B cell (primary cell): ENCODE data around the gene PIWIL4. TPM values are rescaled to one million over a fixed set of nuclear protein-coding genes. Genes with fewer than 3 reads are reported as not detected.

Source experiments
- ATAC-seq: fragments of 200-7000 bp; cut with Tn5 transposase; one replicate; pipeline ENCODE4 v1.10.0; 2021; ENCODE audit warnings: low read depth, mild to moderate bottlenecking, moderate number of reproducible peaks, moderate library complexity
- CTCF ChIA-PET: fragments of 350-600 bp; sonication (Branson Sonifier 250); formaldehyde crosslinking; loops from one replicate; lab custom pipeline; 2021; ENCODE audit warnings: antibody characterized with exemption, inconsistent platforms; lab: Charles Lee
- POLR2A ChIA-PET: fragments of 350-600 bp; sonication (Branson Sonifier 250); formaldehyde crosslinking; loops from one replicate; lab custom pipeline; 2021; ENCODE audit warnings: antibody characterized with exemption; lab: Charles Lee
- DNase-seq: peaks from one replicate; pipeline ENCODE4 v3.0.0; 2013
- H2AFZ ChIP-seq: 2 replicates; pipeline ENCODE4 v1.6.1; 2012; ENCODE audit warnings: mild to moderate bottlenecking, low read depth, low read length; ENCODE audit not compliant: insufficient read depth, poor library complexity, severe bottlenecking
- H3K27ac ChIP-seq, 2 donors: 1 replicate in 1 of 2; 2 replicates in 1 of 2; pipeline ENCODE4 v1.5.1; 2012 to 2013; ENCODE audit warnings: low read length in 2 of 2, mild to moderate bottlenecking in 2 of 2, moderate library complexity in 1 of 2
- H3K27me3 ChIP-seq, 4 experiments: fragments of 200-600 bp in 1 of 4; sonication (generic) in 1 of 4; replicated peaks in 1 of 4; 1 replicate in 2 of 4; 2 replicates in 2 of 4; pipeline versions ENCODE4 v1.6.1 to v1.7.0; 2013 to 2016; ENCODE audit warnings: low read length in 3 of 4, mild to moderate bottlenecking in 2 of 4, mixed read lengths in 1 of 4, moderate library complexity in 1 of 4; ENCODE audit not compliant: insufficient read depth in 4 of 4, control insufficient read depth in 3 of 4; ENCODE audit errors: control extremely low read depth in 1 of 4
- H3K36me3 ChIP-seq, 2 experiments: replicated peaks in 1 of 2; 1 replicate in 1 of 2; 2 replicates in 1 of 2; pipeline versions ENCODE4 v1.6.1 to v1.7.1; 2013; ENCODE audit warnings: low read length in 1 of 2; ENCODE audit not compliant: insufficient read depth in 2 of 2, control insufficient read depth in 1 of 2; ENCODE audit errors: control extremely low read depth in 1 of 2, extremely low read depth in 1 of 2
- H3K4me1 ChIP-seq, 2 donors: fragments of 200-600 bp in 1 of 2; sonication (generic) in 1 of 2; 1 replicate in 1 of 2; 2 replicates in 1 of 2; pipeline versions ENCODE4 v1.5.1 to v1.6.1; 2013 to 2017; ENCODE audit warnings: low read length in 2 of 2; ENCODE audit not compliant: control insufficient read depth in 2 of 2, insufficient read depth in 2 of 2
- H3K4me2 ChIP-seq: replicated peaks from 2 replicates; pipeline ENCODE3; 2012; ENCODE audit warnings: mild to moderate bottlenecking, low read depth, low read length; ENCODE audit not compliant: poor library complexity, severe bottlenecking
- H3K4me3 ChIP-seq, 5 experiments: fragments of 200-600 bp in 1 of 5; sonication (generic) in 1 of 5; 1 replicate in 3 of 5; 2 replicates in 2 of 5; pipeline versions ENCODE4 v1.5.1 to v1.7.0; 2011 to 2016; ENCODE audit warnings: low read length in 4 of 5, mild to moderate bottlenecking in 4 of 5, low read depth in 2 of 5, control low read depth in 1 of 5, moderate library complexity in 1 of 5; ENCODE audit not compliant: insufficient read depth in 1 of 5; ENCODE audit errors: control extremely low read depth in 1 of 5, extremely low read depth in 1 of 5
- H3K79me2 ChIP-seq: fragments of 200-600 bp; sonication (generic); one replicate; pipeline ENCODE4 v1.6.0; 2016; ENCODE audit warnings: low read length; ENCODE audit not compliant: control insufficient read depth, insufficient read depth
- H3K9ac ChIP-seq: fragments of 200-600 bp; sonication (generic); 2 replicates; pipeline ENCODE4 v1.6.1; 2017; ENCODE audit warnings: mild to moderate bottlenecking, low read length, moderate library complexity
- H3K9me3 ChIP-seq, 3 donors: one replicate each; pipeline versions ENCODE4 v1.6.1 to v1.7.1; 2013; ENCODE audit warnings: low read length in 2 of 3; ENCODE audit not compliant: control insufficient read depth in 2 of 3, insufficient read depth in 1 of 3; ENCODE audit errors: control extremely low read depth in 1 of 3
- H4K20me1 ChIP-seq: 2 replicates; pipeline ENCODE4 v1.6.0; 2012; ENCODE audit warnings: mild to moderate bottlenecking, low read length; ENCODE audit not compliant: insufficient read depth, control insufficient read depth, poor library complexity, severe bottlenecking
- H3K27ac Mint-ChIP-seq: one replicate; pipeline ENCODE4 v1.8.0; 2021; ENCODE audit warnings: mixed read lengths
- H3K27me3 Mint-ChIP-seq: one replicate; pipeline ENCODE4 v1.8.0; 2021; ENCODE audit warnings: mixed read lengths
- H3K4me1 Mint-ChIP-seq: one replicate; pipeline ENCODE4 v1.8.0; 2021; ENCODE audit warnings: mixed read lengths
- H3K4me3 Mint-ChIP-seq: one replicate; pipeline ENCODE4 v1.8.0; 2021; ENCODE audit warnings: mixed read lengths
- H3K9me3 Mint-ChIP-seq: one replicate; pipeline ENCODE4 v1.8.0; 2022; ENCODE audit warnings: mixed read lengths; ENCODE audit not compliant: insufficient read depth
- EZH2 ChIP-seq: IDR thresholded peaks from 2 replicates; pipeline ENCODE4 v1.6.1; 2012; ENCODE audit warnings: borderline replicate concordance, low read depth, mild to moderate bottlenecking, moderate library complexity, low read length; ENCODE audit not compliant: insufficient read depth, poor library complexity, severe bottlenecking
- WGBS: methylation state at CpG from one replicate; pipeline ENCODE4 v1.1.5; 2013; ENCODE audit warnings: missing lambda C conversion rate; ENCODE audit not compliant: insufficient coverage; 5-methylcytosine and 5-hydroxymethylcytosine counted together
- intact Hi-C: fragments of 100-400 bp; cut with micrococcal nuclease; formaldehyde crosslinking; loops from one replicate; pipeline ENCODE4 v1.10.0; 2022
- polyA plus RNA-seq: library from polyadenylated mRNA; depleted of rRNA; stranded (reverse); fragments of >200 nt; gene quantifications from 2 replicates; pipeline ENCODE4 v1.2.3, GENCODE V29; 2012
- total RNA-seq, 2 donors: library from RNA; stranded (reverse); fragments of 120-200 nt in 1 of 2; gene quantifications; 1 replicate in 1 of 2; 2 replicates in 1 of 2; pipeline versions ENCODE4 v1.2.3 to v1.2.4, GENCODE V29; 2013 to 2022
- TF ChIP-seq, protein P1 (sequence below): fragments of 200-600 bp; IDR thresholded peaks from one replicate; pipeline ENCODE4 v1.8.0; 2022; ENCODE audit warnings: antibody characterized with exemption, mild to moderate bottlenecking

Gene PIWIL4
- total and polyA plus RNA-seq, 2 donors (not counting 1 experiment from before 2014, with no cell fraction given): 0.67 to 1.4 TPM

GRCh38 chr11:94629741-94630140 lies 62.6 kb downstream of the PIWIL4 start:
- peaks cover 6% of the 10 kb centered on the region for H3K9me3 Mint-ChIP-seq
- no peak overlapping the region for H2AFZ ChIP-seq
- ChIA-PET CTCF (no interaction called here), POLR2A (no interaction called here)
- DNase-seq (no peak), ATAC-seq (no peak)
- H3K4me2 ChIP-seq: no peak overlapping the region
- peaks cover 0 to 6% (median 5%) of the 10 kb centered on the region in 3 donors for H3K9me3 ChIP-seq
- TF ChIP-seq EZH2: no peak
- TF ChIP-seq, protein P1, sequence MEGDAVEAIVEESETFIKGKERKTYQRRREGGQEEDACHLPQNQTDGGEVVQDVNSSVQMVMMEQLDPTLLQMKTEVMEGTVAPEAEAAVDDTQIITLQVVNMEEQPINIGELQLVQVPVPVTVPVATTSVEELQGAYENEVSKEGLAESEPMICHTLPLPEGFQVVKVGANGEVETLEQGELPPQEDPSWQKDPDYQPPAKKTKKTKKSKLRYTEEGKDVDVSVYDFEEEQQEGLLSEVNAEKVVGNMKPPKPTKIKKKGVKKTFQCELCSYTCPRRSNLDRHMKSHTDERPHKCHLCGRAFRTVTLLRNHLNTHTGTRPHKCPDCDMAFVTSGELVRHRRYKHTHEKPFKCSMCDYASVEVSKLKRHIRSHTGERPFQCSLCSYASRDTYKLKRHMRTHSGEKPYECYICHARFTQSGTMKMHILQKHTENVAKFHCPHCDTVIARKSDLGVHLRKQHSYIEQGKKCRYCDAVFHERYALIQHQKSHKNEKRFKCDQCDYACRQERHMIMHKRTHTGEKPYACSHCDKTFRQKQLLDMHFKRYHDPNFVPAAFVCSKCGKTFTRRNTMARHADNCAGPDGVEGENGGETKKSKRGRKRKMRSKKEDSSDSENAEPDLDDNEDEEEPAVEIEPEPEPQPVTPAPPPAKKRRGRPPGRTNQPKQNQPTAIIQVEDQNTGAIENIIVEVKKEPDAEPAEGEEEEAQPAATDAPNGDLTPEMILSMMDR: no peak
- H3K9ac ChIP-seq: no peak overlapping the region
- H3K79me2 ChIP-seq: no peaks in the 10 kb centered on the region
- peaks cover 11% of the 10 kb centered on the region for H3K27me3 Mint-ChIP-seq
- H4K20me1 ChIP-seq: no peaks in the 10 kb centered on the region
- H3K4me1 Mint-ChIP-seq: no peaks in the 10 kb centered on the region
- H3K4me3 Mint-ChIP-seq: no peak overlapping the region
- intact Hi-C loops: no loop called here
- H3K27ac ChIP-seq: no peak overlapping the region
- H3K4me3 ChIP-seq: no peak overlapping the region
- no peaks in the 10 kb centered on the region for H3K36me3 ChIP-seq
- no CpG with 5 or more reads among the region's 1 CpG for WGBS
- no peak overlapping the region for H3K27ac Mint-ChIP-seq
- no peaks in the 10 kb centered on the region for H3K4me1 ChIP-seq
- peaks cover 0 to 6% (median 0%) of the 10 kb centered on the region in 4 experiments for H3K27me3 ChIP-seq

GRCh38 chr11:94630221-94630620 lies 63.1 kb downstream of the PIWIL4 start:
- Mint-ChIP-seq H3K27me3 (peaks cover 11% of the 10 kb centered on the region), H3K27ac (no peak overlapping the region), H3K4me3 (no peak overlapping the region), H3K9me3 (peaks cover 6% of the 10 kb centered on the region), H3K4me1 (no peaks in the 10 kb centered on the region)
- ChIA-PET CTCF (no interaction called here), POLR2A (no interaction called here)
- H3K9ac ChIP-seq: no peak overlapping the region
- H2AFZ ChIP-seq: no peak overlapping the region
- peaks cover 0 to 6% (median 5%) of the 10 kb centered on the region in 3 donors for H3K9me3 ChIP-seq
- no peak overlapping the region for H3K27ac ChIP-seq
- no CpG with 5 or more reads among the region's 3 CpGs for WGBS
- no peaks in the 10 kb centered on the region for H3K36me3 ChIP-seq
- intact Hi-C loops: no loop called here
- no peak overlapping the region for H3K4me3 ChIP-seq
- ATAC-seq (no peak), DNase-seq (no peak)
- peaks cover 0 to 6% (median 0%) of the 10 kb centered on the region in 4 experiments for H3K27me3 ChIP-seq
- no peaks in the 10 kb centered on the region for H3K4me1 ChIP-seq
- H3K79me2 ChIP-seq: no peaks in the 10 kb centered on the region
- H4K20me1 ChIP-seq: no peaks in the 10 kb centered on the region
- no peak overlapping the region for H3K4me2 ChIP-seq
- TF ChIP-seq EZH2: no peak
- TF ChIP-seq, protein P1: no peak
